SK-N-SH treated with all-trans-retinoic acid at 6 μM for 48 hours (cell line): ENCODE results near the gene IL17RA.

Experiments
- BACH2 ChIP-seq: fragments of 250-450 bp; sonication (Bioruptor Pico); IDR thresholded peaks from 2 replicates; pipeline ENCODE4 v1.9.0; 2021; ENCODE audit warnings: mild to moderate bottlenecking, borderline replicate concordance
- ZFP30 ChIP-seq: fragments of 450-650 bp; formaldehyde crosslinking; IDR thresholded peaks from 2 replicates; pipeline ENCODE4 v1.5.0; 2022; ENCODE audit warnings: mild to moderate bottlenecking, moderate library complexity
- TF ChIP-seq, protein P1 (sequence below): fragments of 250-450 bp; sonication (Bioruptor Pico); IDR thresholded peaks from 2 replicates; pipeline ENCODE4 v1.5.1; 2021; ENCODE audit warnings: mild to moderate bottlenecking, moderate library complexity
- TF ChIP-seq, protein P2 (sequence below): fragments of 250-450 bp; sonication (Bioruptor Pico); IDR thresholded peaks from 2 replicates; pipeline ENCODE4 v1.8.0; 2020; ENCODE audit warnings: mild to moderate bottlenecking, moderate library complexity, borderline replicate concordance

DNA sequence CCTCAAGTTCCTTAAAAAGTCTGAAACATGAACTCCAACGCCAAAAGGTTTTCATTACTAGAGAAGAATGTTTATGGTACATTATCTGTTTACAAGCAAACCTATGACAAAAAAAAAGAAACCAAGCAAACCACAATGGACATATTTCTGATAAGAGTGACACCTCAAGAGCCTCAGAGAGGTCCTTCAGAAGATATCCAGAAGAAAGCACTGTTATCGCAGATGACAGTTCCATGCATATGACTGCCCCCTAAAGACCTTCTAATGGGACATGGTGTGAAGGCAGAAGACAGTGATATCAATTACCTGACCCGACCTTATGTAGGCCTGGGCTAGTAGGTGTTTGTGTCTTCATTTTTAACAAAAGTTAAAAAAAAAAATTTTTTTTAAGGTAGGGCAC, 71.1 kb downstream of the IL17RA start:
- no peak for TF ChIP-seq ZFP30
- TF ChIP-seq, protein P1, sequence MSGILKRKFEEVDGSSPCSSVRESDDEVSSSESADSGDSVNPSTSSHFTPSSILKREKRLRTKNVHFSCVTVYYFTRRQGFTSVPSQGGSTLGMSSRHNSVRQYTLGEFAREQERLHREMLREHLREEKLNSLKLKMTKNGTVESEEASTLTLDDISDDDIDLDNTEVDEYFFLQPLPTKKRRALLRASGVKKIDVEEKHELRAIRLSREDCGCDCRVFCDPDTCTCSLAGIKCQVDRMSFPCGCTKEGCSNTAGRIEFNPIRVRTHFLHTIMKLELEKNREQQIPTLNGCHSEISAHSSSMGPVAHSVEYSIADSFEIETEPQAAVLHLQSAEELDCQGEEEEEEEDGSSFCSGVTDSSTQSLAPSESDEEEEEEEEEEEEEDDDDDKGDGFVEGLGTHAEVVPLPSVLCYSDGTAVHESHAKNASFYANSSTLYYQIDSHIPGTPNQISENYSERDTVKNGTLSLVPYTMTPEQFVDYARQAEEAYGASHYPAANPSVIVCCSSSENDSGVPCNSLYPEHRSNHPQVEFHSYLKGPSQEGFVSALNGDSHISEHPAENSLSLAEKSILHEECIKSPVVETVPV (CRISPR knock-in tag) = no peak
- TF ChIP-seq BACH2 (CRISPR knock-in tag) = no peak
- TF ChIP-seq, protein P2, sequence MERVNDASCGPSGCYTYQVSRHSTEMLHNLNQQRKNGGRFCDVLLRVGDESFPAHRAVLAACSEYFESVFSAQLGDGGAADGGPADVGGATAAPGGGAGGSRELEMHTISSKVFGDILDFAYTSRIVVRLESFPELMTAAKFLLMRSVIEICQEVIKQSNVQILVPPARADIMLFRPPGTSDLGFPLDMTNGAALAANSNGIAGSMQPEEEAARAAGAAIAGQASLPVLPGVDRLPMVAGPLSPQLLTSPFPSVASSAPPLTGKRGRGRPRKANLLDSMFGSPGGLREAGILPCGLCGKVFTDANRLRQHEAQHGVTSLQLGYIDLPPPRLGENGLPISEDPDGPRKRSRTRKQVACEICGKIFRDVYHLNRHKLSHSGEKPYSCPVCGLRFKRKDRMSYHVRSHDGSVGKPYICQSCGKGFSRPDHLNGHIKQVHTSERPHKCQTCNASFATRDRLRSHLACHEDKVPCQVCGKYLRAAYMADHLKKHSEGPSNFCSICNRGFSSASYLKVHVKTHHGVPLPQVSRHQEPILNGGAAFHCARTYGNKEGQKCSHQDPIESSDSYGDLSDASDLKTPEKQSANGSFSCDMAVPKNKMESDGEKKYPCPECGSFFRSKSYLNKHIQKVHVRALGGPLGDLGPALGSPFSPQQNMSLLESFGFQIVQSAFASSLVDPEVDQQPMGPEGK (CRISPR knock-in tag) = no peak
